CD4-positive, alpha-beta T cell treated with Interleukin-15 for 4 hours (primary cell): ENCODE measurements around the gene ADAMTSL2.

Experiments used
- DNase-seq: peaks from one replicate; pipeline ENCODE4 v3.0.0-alpha.2; 2020; ENCODE audit warnings: low spot score

Gene ADAMTSL2

DNA sequence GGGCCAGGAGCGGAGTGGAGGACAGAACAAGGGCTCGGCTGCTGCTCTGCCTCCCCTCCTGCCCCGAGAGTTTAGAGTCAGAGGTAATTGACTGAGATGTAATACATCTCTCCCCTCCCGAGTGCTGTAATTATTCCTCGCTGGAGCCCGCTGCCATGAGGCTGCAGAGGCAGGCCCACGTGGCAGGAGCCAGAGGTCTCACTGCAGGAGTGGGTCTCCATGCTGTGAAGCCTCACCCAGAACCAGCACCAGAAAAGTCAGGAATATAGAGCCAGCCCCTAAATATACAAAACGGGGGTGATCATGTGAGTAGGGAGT lies 72.2 kb downstream of the ADAMTSL2 start:
- DNase-seq, result no peak

DNA sequence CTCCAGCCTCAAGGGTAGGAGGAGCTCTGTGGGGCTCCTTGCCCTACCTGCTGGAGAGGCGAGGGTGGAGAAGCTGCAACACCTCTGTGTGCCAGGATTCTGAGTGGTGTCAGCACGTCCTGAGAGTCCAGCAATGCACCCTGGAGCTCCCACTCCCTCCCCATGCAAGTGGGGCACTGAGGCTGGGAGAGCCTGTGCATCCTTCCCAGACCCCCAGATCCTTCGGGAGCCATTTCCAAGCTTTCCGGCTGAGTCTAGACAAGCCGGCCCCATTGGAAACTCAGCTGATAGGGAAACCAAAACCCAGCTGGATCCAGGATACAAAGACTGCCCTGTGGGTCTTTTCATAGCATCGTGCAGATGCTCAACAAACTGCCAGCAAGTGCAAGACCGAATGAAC lies 72.9 kb downstream of the ADAMTSL2 start:
- no peak for DNase-seq

DNA sequence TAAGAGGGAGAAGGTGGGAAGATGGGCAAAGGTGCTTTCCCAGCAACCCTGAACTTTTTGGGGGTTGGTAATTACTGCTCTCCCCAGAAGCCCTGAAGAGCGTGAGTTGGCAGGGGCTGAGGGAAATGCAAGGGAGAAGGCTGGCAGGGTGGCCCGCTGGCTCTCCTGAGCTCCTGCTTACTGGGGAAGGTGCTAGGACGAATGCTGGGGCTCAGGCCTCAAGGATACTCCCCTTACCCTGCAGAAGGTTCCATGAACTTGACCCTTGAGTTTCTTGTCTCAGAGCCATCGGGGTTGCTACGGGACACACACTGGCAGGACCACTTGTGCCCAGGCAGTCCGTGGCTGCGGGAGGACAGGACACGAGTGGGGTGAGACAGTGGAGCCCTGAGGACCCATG lies 73.5 kb downstream of the ADAMTSL2 start:
- no peak for DNase-seq

DNA sequence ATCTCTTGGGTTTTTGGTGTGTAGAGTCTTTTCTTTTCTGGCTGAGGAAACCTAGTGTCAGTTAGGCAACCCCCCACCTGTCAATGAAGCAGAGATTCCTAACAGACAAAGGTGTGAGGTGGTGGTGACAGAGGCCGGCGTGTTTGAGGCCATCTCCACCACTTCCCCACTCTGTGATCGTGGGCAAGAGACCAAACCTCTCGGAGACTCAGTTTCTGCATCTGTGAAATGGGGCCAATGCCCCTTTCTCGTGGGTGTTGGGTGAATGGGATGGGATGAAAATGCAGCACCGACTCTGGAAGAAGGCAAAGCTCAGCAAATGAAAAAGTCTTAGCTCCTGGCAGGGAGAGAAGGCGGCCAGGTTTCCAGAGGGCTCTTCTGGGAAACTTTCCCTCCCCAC lies 73.9 kb downstream of the ADAMTSL2 start:
- DNase-seq, result no peak

DNA sequence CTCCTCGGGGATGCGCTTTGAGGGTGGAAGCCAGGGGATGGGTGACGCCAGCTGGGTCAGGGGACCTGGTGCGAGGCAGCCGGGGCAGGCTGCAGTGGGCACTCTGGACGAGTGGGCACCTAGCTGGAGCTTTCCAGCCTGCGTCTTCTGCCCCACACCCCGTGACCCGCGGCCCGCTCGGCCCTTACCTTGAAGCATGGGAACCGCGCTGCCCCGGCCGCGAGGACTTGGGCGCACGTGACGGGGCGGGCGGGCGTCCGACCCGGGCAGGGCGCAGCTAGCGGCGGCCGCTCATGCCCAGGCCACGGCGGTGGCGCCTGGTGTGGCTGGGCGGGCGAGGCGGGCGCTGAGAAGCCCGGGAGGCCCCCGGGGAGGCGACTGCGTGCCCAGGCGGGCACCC lies 74.4 kb downstream of the ADAMTSL2 start:
- DNase-seq, result no peak

DNA sequence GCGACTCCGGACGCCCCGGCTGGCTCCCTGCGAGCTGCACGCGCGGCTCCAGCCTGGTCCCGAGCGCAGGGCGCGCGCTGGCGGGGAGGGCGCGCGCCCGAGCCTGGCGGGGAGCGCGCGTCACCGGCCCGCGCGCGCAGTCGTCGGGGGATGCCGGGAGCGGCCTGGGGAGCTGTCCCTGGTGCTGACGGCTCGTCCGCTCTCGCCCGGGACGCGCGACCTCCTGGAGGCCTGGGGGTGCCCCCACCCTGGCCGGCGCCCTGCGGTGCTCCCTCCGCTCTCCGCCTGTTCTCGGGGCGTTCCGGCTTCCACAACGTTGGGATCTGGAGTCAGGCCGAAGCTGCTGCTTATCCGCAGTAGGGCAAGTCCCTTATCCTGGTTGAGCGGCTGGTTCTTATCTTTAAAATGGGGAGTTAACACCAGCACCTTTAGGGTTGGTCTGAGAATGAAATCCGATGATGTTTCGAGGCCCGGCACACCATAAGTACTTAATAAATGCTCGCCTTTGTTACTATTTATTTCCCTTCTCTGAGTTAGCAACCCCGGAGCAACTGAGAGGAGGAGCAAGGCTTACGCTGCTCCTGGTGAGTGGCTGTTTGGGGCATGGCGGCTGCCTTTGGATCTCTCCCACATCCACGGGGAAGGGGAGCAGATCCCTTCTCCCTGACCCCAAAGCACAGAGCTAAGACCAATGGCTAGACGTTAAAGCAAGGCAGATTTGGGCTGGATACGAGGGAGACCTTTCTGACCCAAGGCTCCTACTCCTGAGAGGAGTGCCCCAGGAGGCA lies 75.0 kb downstream of the ADAMTSL2 start, which contains the start of gene FAM163B:
Gene FAM163B, minus strand, starts transcription at position 79 of the 788 bp plus-strand sequence. CDS start 29,166 bp downstream, outside the sequence.
- DNase-seq, result no peak

DNA sequence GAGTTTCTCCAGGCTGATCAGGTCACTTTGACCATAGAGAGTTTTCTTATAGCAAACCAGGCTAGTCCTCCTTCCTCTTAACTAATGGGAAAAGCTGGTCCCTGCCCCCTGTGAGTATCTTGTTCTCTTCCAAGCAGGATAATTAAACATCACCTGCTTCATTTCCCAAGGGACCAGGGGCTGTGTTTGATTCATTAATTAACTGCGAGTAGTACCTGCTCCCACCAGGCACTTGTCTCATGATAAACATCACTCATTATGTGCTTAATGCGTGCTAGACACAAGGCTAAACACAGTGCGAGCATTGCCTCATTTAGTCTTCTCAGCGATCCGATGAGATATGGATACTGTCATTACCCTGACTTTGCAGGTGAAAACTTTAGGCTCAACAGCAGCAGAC lies 76.3 kb downstream of the ADAMTSL2 start:
- no peak for DNase-seq

DNA sequence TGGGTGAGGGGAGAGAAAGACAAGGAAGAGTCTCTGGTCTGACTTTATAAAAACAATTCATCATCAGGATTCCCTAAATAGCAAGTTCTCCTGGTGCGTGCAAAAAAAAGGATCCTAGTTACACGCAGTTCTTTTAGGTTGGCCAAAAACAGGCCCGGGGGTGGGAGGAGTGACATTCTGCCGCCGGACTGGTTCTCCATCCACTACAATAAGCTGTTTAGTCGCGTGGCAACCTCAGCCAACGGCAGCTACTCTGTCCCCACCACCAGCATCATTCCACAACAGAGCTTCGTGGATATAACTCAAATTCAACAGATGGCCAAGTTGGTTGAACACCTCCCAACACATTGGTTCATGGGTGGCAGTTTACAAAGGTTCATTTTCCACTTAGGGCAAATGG lies 77.5 kb downstream of the ADAMTSL2 start:
- DNase-seq, result no peak

DNA sequence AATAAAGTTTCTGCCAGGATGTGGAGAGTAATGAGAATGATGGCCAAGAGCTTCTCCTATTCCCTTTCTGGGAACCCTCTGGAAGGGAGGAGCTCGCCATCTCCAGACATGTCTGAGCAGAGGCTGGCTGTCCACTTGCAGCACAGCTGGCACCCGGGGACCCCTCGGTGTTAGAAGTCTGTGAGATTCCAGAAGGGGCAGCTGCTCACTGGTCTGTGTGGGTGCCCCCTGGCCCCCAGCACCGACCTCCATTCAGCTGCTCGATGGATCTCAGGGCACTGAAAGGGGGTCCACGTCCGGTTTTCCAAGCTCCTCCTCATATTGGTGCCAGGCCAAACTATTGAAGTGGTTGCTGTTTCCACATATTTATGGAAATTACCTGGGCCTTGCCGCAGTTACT lies 78.3 kb downstream of the ADAMTSL2 start:
- DNase-seq, result no peak

DNA sequence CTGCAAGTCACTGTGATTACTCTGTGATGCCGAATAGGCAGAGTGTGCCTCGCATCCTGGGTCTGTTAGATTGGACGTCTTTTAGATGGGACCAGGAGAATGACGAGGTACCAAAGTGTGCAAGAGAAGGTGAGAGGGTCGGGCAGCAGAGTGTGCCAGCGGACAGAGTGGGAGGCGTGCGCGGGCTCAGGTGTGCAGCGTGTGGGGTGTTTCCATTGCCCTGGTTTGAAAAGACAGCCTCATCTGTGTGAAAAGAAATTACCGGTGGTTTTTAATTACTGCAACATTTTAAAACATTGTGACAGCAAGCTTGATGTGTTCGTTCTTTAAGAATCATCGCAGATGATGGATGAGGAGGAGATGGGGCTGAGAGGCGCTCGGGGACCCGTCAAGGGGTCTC lies 78.9 kb downstream of the ADAMTSL2 start:
- DNase-seq, result no peak

DNA sequence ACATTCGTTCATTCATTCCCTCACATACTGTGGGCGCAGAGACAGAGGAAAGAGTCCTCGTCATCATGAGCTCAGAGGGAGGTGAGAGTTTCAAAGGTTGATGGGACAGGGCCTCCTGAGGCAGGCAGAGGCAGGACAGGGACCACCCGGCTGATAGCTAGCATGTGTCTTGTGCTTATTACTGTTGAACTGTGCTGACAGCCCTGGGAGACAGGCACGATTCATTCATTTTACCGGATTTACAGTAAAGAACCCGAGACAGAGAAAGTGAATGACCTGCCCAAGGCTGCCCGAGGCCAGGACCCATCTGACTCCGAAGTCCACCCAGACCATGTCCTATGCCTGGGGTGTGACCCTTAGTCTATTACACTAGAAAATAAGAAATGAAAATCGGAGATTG lies 79.6 kb downstream of the ADAMTSL2 start:
- no peak for DNase-seq

DNA sequence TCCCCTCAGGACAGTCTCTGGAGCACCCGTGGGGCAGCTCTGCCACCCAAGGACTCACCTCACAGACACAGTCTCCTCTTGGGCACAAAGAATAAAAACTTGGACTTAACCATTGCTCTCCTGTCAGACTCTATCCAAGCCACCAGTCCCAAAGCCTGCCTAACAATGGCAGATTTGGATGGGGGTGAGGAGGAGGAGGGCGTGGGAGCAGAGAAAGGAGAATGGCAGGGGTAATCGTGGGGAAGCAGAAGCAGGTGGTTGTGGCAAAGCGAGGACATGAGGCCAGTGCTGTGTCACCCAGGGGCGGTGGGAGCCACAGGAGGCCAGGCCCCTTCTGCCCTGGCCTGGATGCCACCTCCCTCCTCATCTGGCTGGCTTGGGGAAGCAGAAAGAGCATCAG lies 80.2 kb downstream of the ADAMTSL2 start:
- no peak for DNase-seq

DNA sequence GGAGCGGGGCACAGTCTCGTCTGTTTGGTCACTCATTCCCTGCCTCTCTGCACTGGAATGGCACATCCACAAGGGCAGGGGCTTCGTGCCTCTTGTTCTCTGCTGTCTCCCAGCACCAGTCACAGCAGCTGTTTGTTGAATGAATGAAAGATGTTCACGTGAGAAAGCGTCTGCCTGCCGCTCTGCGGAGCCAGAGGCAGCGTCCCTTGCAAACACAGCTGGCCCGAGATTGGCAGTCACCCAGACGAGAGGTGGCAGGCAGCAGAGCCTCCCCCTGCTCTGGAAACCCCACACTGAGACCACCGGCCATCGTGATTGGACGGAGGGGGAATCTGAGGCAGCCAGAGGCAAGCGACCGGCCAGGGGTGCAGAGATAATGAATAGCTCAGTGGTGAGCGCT lies 80.7 kb downstream of the ADAMTSL2 start:
- no peak for DNase-seq

DNA sequence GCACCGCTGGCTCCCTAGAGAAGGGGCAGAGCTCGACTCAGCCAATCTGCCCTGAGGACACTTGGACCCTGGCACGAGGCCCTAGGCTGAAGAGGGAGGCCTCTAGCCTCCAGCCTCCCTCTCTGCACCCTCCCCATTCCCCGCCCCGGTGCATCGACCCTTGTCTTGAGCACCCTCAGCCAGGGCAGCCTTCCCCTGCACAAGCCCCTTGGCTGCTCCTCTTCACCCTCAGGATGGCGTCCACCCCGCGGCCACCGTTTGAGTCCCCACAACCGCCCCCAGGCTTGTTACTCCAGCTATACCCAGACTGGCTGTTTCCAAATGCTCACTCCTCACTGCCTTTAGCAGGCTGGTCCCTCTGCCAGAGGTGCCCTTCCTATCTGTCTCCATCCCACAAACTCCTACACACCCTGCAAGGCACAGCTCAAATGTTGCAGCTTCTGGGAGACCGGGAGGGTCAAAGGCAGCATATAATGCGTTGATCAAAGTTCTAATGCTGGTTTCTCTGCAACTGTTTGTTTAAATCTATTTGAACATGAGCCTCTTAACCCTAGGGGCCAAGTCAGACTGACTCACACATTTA lies 81.2 kb downstream of the ADAMTSL2 start:
- DNase-seq, result no peak

DNA sequence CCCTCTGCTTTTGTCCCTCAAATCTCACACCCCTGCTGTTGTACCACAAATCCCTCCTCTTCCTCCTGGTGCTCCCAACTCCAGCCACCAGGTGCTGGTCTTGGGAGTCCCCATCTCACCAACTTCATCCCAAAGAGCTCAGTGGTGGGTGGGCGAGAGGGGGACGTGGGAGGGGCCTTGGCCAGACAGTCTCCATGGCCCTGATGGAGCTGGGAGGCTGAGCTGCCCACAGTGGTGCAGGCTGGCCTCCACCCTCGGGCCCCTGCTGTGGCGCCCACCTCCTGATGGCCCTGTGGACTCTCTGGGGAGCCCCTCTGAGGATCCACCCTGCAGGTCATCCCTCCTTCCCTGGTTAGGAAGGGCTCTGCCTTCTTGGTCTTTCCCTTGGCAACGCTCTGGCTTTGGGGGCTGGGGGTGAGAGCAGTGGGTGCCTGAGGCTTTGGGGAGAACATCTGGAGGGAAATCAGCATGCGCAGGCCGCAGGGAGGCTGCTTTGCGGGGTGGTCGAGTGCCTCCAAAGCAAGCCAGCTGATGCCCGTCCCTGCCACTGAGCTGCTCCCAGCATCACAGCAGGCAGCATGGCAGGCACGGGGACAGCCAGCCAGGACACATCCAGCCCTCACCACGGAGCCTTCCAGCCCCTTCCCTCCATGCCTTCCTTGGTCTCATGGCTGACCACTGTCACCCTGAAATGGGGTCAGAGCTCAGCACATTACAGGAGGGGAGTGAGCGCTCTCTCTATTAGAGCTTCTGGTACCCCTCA lies 82.3 kb downstream of the ADAMTSL2 start:
- DNase-seq, result no peak

DNA sequence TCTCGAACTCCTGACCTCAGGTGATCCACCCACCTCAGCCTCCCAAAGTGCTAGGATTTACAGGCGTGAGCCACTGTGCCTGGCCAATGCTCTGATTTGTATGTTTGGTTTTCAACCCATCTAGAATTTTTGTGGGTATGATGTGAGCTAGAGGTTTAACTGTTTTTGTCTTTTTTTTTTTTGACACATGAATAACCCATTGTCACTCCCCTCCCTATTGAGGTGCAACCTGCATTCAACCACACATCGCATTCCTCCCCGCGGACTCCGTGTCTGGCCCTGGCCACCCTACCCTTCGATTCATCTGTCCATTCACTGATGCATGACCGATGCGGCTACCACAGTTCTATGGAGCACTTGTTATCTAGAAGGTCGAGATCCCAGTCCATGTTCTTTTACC lies 84.2 kb downstream of the ADAMTSL2 start:
- DNase-seq, result no peak

DNA sequence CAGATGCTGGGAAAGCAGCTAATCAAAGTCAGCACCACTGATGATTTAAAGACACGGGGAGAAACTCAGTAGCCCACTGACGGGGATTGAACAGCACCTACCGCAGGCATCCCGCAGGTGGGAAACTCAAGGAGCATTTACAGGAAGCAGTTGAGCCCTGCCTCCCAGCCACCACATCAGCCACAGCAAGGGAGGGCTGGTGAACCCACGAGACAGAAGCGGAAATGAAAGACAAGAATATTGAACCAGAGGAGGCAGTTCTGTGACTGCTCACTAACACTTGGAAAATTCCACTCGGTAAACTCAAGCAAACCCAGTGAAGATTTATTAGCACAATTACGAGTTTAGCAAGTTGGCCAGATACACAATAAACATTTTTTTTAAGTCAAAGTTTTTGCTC lies 85.3 kb downstream of the ADAMTSL2 start:
- DNase-seq, result peak; percentile 44

DNA sequence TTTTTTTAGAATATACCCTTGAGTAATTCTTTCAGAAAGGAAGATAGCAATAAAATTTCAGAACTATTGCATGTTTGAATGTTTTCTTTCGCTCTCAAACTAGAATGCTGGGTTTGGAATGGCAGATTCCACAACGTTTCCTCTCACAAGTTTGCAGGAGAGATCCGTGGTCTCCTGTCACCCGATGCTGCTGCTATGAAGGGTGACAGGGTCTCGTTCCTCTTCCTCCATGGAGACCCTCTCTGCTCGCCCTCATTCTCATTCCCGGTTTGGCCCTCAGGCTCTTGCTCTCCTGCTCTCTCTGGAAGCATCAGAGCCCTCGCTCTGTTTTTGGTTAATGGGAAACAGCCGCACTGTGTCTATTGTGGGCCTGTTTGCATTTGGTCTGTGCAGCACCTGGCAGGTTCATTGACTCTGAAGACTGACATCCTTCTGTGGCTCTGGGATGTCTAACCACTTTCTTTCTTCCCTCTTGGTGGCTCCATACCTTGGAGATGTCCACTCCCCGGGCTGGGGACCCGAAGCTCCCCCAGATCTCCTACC lies 87.3 kb downstream of the ADAMTSL2 start:
- no peak for DNase-seq

DNA sequence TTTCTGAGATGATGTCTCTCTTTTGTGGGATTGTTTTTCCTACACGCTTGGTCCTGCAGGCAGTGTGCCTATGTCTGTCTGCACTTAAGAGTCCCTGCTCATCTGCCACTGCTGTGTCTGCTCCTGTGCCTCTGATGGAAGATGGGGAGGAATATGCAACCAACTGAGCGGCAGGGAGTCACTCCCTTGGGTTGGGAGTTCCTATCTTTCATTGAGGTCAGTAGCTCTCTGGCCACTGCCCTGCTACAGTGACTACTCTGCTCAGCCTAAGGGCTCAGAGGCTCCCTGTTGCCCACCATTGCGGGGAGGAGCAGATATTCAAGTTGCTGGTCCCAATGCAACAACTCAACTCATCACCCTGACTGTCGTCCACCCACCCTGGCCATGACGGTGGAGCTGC lies 88.1 kb downstream of the ADAMTSL2 start:
- no peak for DNase-seq
